K562 (cell line): ENCODE data around the gene QRICH1. TPM values are rescaled to one million over a fixed set of nuclear protein-coding genes. Genes with fewer than 3 reads are reported as not detected.
A peak's percentile ranks its signal among the peaks of the same experiment; 100 is the strongest.

Experiments
- C11orf30 ChIP-seq: fragments of 450-650 bp; IDR thresholded peaks from 2 replicates; pipeline ENCODE4 v1.6.1; 2016; ENCODE audit warnings: low read depth, mild to moderate bottlenecking
- CBFA2T3 ChIP-seq: fragments of 450-650 bp; IDR thresholded peaks from 2 replicates; pipeline ENCODE4 v1.6.1; 2017
- CXXC5 ChIP-seq: fragments of 250-450 bp; sonication (Bioruptor Pico); IDR thresholded peaks from 2 replicates; pipeline ENCODE4 v1.8.0; 2022; ENCODE audit warnings: inconsistent platforms, mild to moderate bottlenecking, moderate library complexity
- DNMT1 ChIP-seq: fragments of 450-650 bp; IDR thresholded peaks from 2 replicates; pipeline ENCODE4 v1.6.1; 2016; ENCODE audit warnings: antibody characterized with exemption, mild to moderate bottlenecking
- FOS ChIP-seq: IDR thresholded peaks from 3 replicates; pipeline ENCODE4 v1.6.1; 2011; ENCODE audit not compliant: insufficient read length; ENCODE audit errors: extremely low read depth
- HCFC1 ChIP-seq: IDR thresholded peaks from 2 replicates; pipeline ENCODE4 v1.6.1; 2012; ENCODE audit warnings: low read depth, low read length, improper control_type of control experiment
- IRF1 ChIP-seq: sonication (generic); formaldehyde crosslinking; IDR thresholded peaks from 2 replicates; pipeline ENCODE4 v1.8.0; 2022; ENCODE audit warnings: missing genetic modification reagents, mild to moderate bottlenecking, borderline replicate concordance
- MAFK ChIP-seq: IDR thresholded peaks from 2 replicates; pipeline ENCODE4 v1.6.1; 2011; ENCODE audit warnings: low read length, improper control_type of control experiment
- NFE2 ChIP-seq: IDR thresholded peaks from 2 replicates; pipeline ENCODE4 v1.6.1; 2014; ENCODE audit warnings: antibody characterized with exemption, low read depth
- NFIC ChIP-seq: fragments of 450-650 bp; IDR thresholded peaks from 2 replicates; pipeline ENCODE4 v1.6.1; 2017; ENCODE audit warnings: mild to moderate bottlenecking, inconsistent platforms
- NFRKB ChIP-seq: fragments of 450-650 bp; IDR thresholded peaks from 2 replicates; pipeline ENCODE4 v1.6.1; 2016; ENCODE audit warnings: low read depth
- RAD21 ChIP-seq, 2 experiments: fragments of 250-450 bp in 1 of 2; fragments of 450-650 bp in 1 of 2; sonication (Bioruptor Pico) in 1 of 2; formaldehyde crosslinking in 1 of 2; IDR thresholded peaks in 1 of 2; conservative IDR thresholded peaks in 1 of 2; 2 replicates each; pipeline versions ENCODE4 v1.4.0 to v1.8.0; 2020 to 2022; ENCODE audit warnings: mild to moderate bottlenecking in 2 of 2, moderate library complexity in 1 of 2
- RCOR1 ChIP-seq, 2 experiments: IDR thresholded peaks; 2 replicates each; pipeline ENCODE4 v1.6.1; 2012; ENCODE audit warnings: low read depth in 2 of 2, low read length in 2 of 2, borderline replicate concordance in 1 of 2, improper control_type of control experiment in 1 of 2
- RERE ChIP-seq: sonication (generic); formaldehyde crosslinking; IDR thresholded peaks from 2 replicates; pipeline ENCODE4 v1.8.0; 2023; ENCODE audit warnings: missing genetic modification reagents, mild to moderate bottlenecking, borderline replicate concordance
- TBL1XR1 ChIP-seq, 2 experiments: IDR thresholded peaks; 2 replicates each; pipeline ENCODE4 v1.6.1; 2012; ENCODE audit warnings: improper control_type of control experiment in 2 of 2, low read length in 2 of 2, mild to moderate bottlenecking in 1 of 2
- ZFP36 ChIP-seq: fragments of 150-350 bp; IDR thresholded peaks from 2 replicates; pipeline ENCODE4 v1.6.1; 2018; ENCODE audit warnings: low read length, low read depth; ENCODE audit not compliant: partially characterized antibody
- ZNF121 ChIP-seq: sonication (generic); formaldehyde crosslinking; conservative IDR thresholded peaks from 2 replicates; pipeline ENCODE4 v1.8.0; 2022; ENCODE audit warnings: missing genetic modification reagents
- ZNF431 ChIP-seq: sonication (generic); formaldehyde crosslinking; IDR thresholded peaks from 2 replicates; pipeline ENCODE4 v1.8.0; 2022; ENCODE audit warnings: mild to moderate bottlenecking, missing genetic modification reagents
- polyA plus RNA-seq, 8 experiments: library from polyadenylated mRNA; depleted of rRNA in 4 of 8; stranded (reverse) in 5 of 8; unstranded in 3 of 8; fragments of >200 nt; fragmentation: Nextera tagmentation in 2 of 8; fragmentation: Illumina TruSeq in 1 of 8; extraction: Ambion mirVana in 2 of 8; extraction: Trizol in 1 of 8; gene quantifications; 2 replicates each; pipeline versions ENCODE4 v1.2.1 to v1.2.3, GENCODE V29; 2011 to 2014; ENCODE audit warnings: inconsistent platforms in 1 of 8, missing spikeins in 1 of 8
- total RNA-seq, 7 experiments: library from RNA; depleted of rRNA in 6 of 7; stranded (reverse); fragments of >200 nt in 6 of 7; fragmentation: Illumina TruSeq in 2 of 7; extraction: Trizol in 2 of 7; gene quantifications; 2 replicates each; pipeline versions ENCODE4 v1.2.1 to v1.2.3, GENCODE V29; 2011 to 2021; ENCODE audit warnings: low replicate concordance in 1 of 7
- TF ChIP-seq, protein P1 (sequence below): fragments of 250-450 bp; sonication (Bioruptor Pico); IDR thresholded peaks from 2 replicates; pipeline ENCODE4 v1.8.0; 2022; ENCODE audit warnings: moderate library complexity, mild to moderate bottlenecking, inconsistent platforms
- TF ChIP-seq, protein P2 (sequence below), 2 experiments: fragments of 450-650 bp in 1 of 2; sonication (generic) in 1 of 2; formaldehyde crosslinking in 1 of 2; IDR thresholded peaks in 1 of 2; conservative IDR thresholded peaks in 1 of 2; 2 replicates each; pipeline versions ENCODE4 v1.6.1 to v1.8.1; 2016 to 2023; ENCODE audit warnings: mild to moderate bottlenecking in 2 of 2, moderate library complexity in 2 of 2, inconsistent platforms in 1 of 2, missing genetic modification reagents in 1 of 2

Gene QRICH1
- total and polyA plus RNA-seq, 9 of the 15 experiments (the other 6 are each of a cell fraction or from before 2014, with no cell fraction given) = 20.1 to 99.2 (median 56.7) TPM

DNA sequence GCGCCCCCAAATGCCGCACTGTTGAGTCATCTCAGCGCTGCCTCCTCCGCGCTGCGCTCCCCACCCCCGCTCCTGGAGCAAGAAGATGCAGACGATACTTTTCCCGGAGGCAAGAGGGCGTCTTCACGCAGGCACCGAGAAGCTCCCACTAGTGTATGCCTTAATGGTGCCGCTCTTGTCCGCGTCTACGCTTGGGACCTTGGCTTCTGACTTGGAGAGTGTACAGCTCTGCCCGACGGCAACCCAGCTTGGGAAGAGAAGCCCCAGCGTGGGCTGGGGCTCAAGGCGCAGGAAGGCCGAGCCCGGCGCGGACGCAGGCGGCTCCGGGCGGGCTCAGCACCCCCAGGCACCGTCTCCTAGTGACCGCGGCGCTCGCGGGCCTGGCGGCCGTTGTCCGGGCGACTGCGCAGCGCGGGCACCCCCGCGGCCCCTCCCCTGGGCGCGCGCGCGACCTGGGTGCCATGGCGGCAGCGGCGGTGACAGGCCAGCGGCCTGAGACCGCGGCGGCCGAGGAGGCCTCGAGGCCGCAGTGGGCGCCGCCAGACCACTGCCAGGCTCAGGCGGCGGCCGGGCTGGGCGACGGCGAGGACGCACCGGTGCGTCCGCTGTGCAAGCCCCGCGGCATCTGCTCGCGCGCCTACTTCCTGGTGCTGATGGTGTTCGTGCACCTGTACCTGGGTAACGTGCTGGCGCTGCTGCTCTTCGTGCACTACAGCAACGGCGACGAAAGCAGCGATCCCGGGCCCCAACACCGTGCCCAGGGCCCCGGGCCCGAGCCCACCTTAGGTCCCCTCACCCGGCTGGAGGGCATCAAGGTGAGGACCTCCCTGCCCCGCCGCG is 103.9 kb downstream of the QRICH1 start, which contains the start of gene P4HTM (continued):
- peak in 1 of 2 experiments; percentile 21; a peak in 1 of 4 replicates for TF ChIP-seq RAD21 (CRISPR knock-in tag; conservative IDR thresholded peaks at IDR 0.05 in 1 of 2, IDR thresholded peaks at IDR 0.05 in 1 of 2)
- TF ChIP-seq IRF1 = no peak
- TF ChIP-seq NFRKB = 0 out of 2 replicates have a peak, but pooled peaks have one; percentile 38
- TF ChIP-seq, protein P1, sequence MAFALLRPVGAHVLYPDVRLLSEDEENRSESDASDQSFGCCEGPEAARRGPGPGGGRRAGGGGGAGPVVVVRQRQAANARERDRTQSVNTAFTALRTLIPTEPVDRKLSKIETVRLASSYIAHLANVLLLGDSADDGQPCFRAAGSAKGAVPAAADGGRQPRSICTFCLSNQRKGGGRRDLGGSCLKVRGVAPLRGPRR (CRISPR knock-in tag) = no peak
- TF ChIP-seq CXXC5 (CRISPR knock-in tag) = peak; percentile 66; the same call in 1 of the 2 replicates
- 0 out of 2 replicates have a peak, but pooled peaks have one; percentile 5 for TF ChIP-seq MAFK
- TF ChIP-seq RCOR1 (IDR thresholded peaks at IDR 0.05; ENCODE audit: borderline replicate concordance in 1 of 2, low read depth in 2 of 2, low read length in 2 of 2) = peak in 1 of 2 experiments; percentile 67; a peak in 1 of 4 replicates
- no peak for TF ChIP-seq DNMT1
- peak; percentile 40 for TF ChIP-seq ZFP36
- TF ChIP-seq HCFC1 = peak; percentile 23; the same call in 1 of the 2 replicates
- peak; percentile 74; the same call in 1 of the 2 replicates for TF ChIP-seq C11orf30
- peak in 1 of 2 experiments; percentile 60; a peak in 1 of 4 replicates for TF ChIP-seq TBL1XR1 (IDR thresholded peaks at IDR 0.05; ENCODE audit: low read length in 2 of 2)
- no peak for TF ChIP-seq ZNF431
- no peak for TF ChIP-seq ZNF121 (CRISPR knock-in tag)
- peak; percentile 70; the same call in 1 of the 2 replicates for TF ChIP-seq NFE2
- TF ChIP-seq, protein P2, sequence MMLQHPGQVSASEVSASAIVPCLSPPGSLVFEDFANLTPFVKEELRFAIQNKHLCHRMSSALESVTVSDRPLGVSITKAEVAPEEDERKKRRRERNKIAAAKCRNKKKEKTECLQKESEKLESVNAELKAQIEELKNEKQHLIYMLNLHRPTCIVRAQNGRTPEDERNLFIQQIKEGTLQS (IDR thresholded peaks at IDR 0.05) = peak; percentile 93
- TF ChIP-seq, protein P2 (CRISPR knock-in tag; conservative IDR thresholded peaks at IDR 0.05) = no peak
- 0 out of 2 replicates have a peak, but pooled peaks have one; percentile 19 for TF ChIP-seq NFIC
- no peak for TF ChIP-seq RERE
- peak; percentile 24 for TF ChIP-seq FOS
- TF ChIP-seq CBFA2T3 = peak; percentile 49
